ENCODE measurements around the gene ADISSP. TPM values are rescaled to one million over a fixed set of nuclear protein-coding genes. Genes with fewer than 3 reads are reported as not detected.
A peak's percentile ranks its signal among the peaks of the same experiment; 100 is the strongest.

The ADISSP gene
- total and polyA plus RNA-seq, 2 of the 13 experiments (the other 11 are each of a cell fraction or from before 2014, with no cell fraction given) = 38.3 to 90.6 TPM

DNA sequence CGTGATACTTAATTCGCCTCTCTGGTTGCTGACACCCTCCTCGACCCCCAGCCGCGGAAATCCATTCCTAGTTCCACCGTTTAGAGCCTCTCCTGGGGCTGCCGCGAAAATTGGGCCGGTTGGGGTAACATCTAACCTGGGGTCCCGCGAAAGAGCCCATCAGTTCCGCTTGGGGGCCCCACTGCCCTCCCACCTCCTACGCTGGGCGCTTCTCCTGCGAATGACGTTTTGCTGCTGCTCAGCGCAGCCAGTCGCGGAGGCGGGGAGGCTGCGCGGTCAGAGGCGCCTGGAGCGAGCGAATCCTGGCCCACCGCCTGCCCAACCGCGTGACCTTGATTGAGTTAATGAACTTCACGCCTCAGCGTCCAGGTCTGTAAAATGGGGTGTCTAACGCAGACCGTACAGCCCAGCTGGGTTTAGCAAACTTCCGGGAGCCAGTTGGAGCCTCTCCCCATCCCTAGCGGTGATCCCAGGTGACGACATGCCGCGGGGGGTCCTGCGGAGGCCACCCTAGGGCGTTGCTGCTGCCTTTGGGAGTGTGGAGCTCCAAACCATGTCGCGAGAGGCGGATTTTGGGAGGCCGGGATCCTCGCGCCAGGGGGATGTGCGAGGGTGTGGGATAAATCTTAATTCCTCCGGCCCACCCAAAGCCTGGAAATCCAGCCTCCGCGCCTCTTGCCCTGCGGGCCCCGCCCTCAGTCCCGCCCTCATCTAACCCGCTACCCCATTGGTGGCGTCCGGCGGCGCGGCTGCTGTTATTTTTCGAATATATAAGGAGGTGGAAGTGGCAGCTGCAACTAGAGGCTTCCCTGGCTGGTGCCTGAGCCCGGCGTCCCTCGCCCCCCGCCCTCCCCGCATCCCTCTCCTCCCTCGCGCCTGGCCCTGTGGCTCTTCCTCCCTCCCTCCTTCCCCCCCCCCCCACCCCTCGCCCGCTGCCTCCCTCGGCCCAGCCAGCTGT is 28.2 kb upstream of the ADISSP start, which contains the start of gene CDC25B (continued):
- TF ChIP-seq ZFP90 (CRISPR knock-in tag; IDR thresholded peaks at IDR 0.05; ENCODE audit: borderline replicate concordance) (peak; percentile 60; the same call in 1 of the 2 replicates), JDP2 (CRISPR knock-in tag; IDR thresholded peaks at IDR 0.05; ENCODE audit: borderline replicate concordance) (no peak), ZSCAN30 (CRISPR knock-in tag; IDR thresholded peaks at IDR 0.05) (no peak), FOXP4 (CRISPR knock-in tag; IDR thresholded peaks at IDR 0.05) (peak; percentile 34), NR2F1 (CRISPR knock-in tag; IDR thresholded peaks at IDR 0.05) (0 out of 4 replicates have a peak, but pooled peaks of 1 of the 2 experiments have one; percentile 42), RXRA (CRISPR knock-in tag; IDR thresholded peaks at IDR 0.05) (peak; percentile 90), ZNF788 (CRISPR knock-in tag; IDR thresholded peaks at IDR 0.05; ENCODE audit: borderline replicate concordance) (peak; percentile 33; the same call in 1 of the 2 replicates), KLF11 (CRISPR knock-in tag; IDR thresholded peaks at IDR 0.05) (no peak), TAF15 (IDR thresholded peaks at IDR 0.05; ENCODE audit: low read depth, low read length, poor library complexity, severe bottlenecking) (peak; percentile 39), ZNF230 (CRISPR knock-in tag; IDR thresholded peaks at IDR 0.05) (peak; percentile 43; the same call in 1 of the 2 replicates), WIZ (CRISPR knock-in tag; IDR thresholded peaks at IDR 0.05) (no peak), PHF5A (CRISPR knock-in tag; IDR thresholded peaks at IDR 0.05; ENCODE audit: low read depth, unreplicated experiment) (no peak), ZNF207 (IDR thresholded peaks at IDR 0.05; ENCODE audit: borderline replicate concordance) (no peak), KDM4B (CRISPR knock-in tag; IDR thresholded peaks at IDR 0.05) (no peak), ZNF580 (CRISPR knock-in tag; IDR thresholded peaks at IDR 0.05; ENCODE audit: borderline replicate concordance, low read depth) (peak; percentile 72; the same call in 1 of the 2 replicates), ZNF766 (CRISPR knock-in tag; IDR thresholded peaks at IDR 0.05; ENCODE audit: borderline replicate concordance) (peak; percentile 7; the same call in 1 of the 2 replicates), ZNF136 (CRISPR knock-in tag; IDR thresholded peaks at IDR 0.05; ENCODE audit: low read depth) (no peak), GMEB1 (CRISPR knock-in tag; IDR thresholded peaks at IDR 0.05; ENCODE audit: borderline replicate concordance) (no peak), ATM (IDR thresholded peaks at IDR 0.05; ENCODE audit: borderline replicate concordance) (no peak), EZH2 (conservative IDR thresholded peaks at IDR 0.05; ENCODE audit: low read depth, low read length) (no peak), TBP (CRISPR knock-in tag; IDR thresholded peaks at IDR 0.05) (no peak)
- TF ChIP-seq, protein P1, sequence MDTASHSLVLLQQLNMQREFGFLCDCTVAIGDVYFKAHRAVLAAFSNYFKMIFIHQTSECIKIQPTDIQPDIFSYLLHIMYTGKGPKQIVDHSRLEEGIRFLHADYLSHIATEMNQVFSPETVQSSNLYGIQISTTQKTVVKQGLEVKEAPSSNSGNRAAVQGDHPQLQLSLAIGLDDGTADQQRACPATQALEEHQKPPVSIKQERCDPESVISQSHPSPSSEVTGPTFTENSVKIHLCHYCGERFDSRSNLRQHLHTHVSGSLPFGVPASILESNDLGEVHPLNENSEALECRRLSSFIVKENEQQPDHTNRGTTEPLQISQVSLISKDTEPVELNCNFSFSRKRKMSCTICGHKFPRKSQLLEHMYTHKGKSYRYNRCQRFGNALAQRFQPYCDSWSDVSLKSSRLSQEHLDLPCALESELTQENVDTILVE (CRISPR knock-in tag; IDR thresholded peaks at IDR 0.05) = no peak

All from HepG2 (cell line).